Measurements from ENCODE around the gene GTSF1L. TPM values are rescaled to one million over a fixed set of nuclear protein-coding genes. Genes with fewer than 3 reads are reported as not detected.

The GTSF1L gene
- total and polyA plus RNA-seq, 8 donors, result not detected

DNA sequence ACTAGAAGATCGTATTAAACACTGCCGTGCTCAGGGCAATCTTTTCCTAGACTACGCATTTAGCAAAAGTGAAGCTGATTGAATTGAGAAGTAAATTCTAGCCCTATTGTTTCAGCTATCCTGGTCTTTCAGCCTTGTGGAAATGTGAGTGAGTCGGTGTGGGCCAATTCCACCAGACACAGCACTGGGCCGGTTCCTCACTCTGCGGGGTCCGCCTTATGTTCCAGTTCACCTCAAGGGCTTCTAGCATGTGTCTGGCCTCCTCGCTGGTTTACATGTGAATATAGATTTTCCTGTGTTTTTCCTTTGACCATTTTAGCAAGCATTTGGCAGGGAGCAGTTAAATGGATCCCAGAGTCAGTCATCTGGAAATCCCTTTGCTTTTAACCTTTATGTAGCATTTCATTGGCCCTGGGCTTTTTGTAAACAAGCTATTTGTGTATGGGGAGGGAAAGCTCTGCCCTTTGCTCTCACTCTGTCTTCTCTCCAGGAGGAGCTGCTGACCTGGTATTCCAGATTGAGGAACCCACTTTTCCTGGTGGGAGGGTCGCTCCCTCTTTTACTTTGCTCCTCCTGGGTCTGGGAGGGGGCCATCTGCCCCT is 12.4 kb upstream of the GTSF1L start:
- no peak for TF ChIP-seq CTCF (IDR thresholded peaks at IDR 0.05)
- H3K36me3 ChIP-seq, result no peaks in the 10 kb centered on the region
- H3K4me3 ChIP-seq, result no peak overlapping the region
- no peaks in the 10 kb centered on the region for H3K4me1 ChIP-seq
- ATAC-seq, result no peak
- intact Hi-C loops (cut with DNase I), result no loop called here
- peaks cover 0 to 10% of the 10 kb centered on the region in 2 donors for H3K27me3 ChIP-seq
- H3K27ac ChIP-seq, result no peak overlapping the region
- no peaks in the 10 kb centered on the region for H3K9me3 ChIP-seq
- DNase-seq, result no peak

GRCh38 chr20:43737925-43738324 is 11.1 kb upstream of the GTSF1L start:
- TF ChIP-seq CTCF (IDR thresholded peaks at IDR 0.05), result no peak
- Histone ChIP-seq H3K36me3 (no peaks in the 10 kb centered on the region), H3K27ac (no peak overlapping the region), H3K9me3 (no peaks in the 10 kb centered on the region), H3K27me3 (peaks cover 0 to 5% of the 10 kb centered on the region in 2 donors), H3K4me3 (no peak overlapping the region), H3K4me1 (no peaks in the 10 kb centered on the region)
- no peak for ATAC-seq
- DNase-seq, result no peak
- intact Hi-C loops (cut with DNase I), result no loop called here

DNA sequence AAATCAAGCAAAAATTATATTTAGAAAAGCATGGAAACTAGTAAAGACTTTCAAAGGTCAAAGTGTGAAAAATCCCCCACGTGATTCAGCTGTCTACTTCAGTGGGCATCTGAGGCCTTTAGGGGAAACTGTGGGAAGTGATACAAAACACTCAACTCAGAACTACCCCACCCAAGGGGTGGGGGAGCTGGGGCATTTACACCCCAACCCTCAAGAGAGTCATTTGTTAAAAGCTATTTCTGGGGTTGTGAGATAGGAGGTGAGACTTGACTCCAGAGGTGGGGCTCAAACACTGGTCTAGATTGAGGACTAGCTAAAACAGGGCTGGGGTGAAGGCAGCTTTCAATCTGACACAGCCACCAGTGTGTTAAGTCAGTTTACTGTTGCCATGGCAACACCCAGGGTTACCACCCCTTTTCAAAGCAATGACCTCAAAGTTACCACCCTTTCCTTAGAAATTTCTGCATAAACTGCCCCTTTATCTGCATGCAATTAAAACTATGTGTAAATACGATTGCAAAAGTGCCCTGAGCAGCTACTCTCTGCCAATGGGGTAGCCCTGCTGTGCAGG is 9.9 kb upstream of the GTSF1L start:
- H3K9me3 ChIP-seq, result no peaks in the 10 kb centered on the region
- H3K4me3 ChIP-seq, result no peak overlapping the region
- no peak for DNase-seq
- H3K27me3 ChIP-seq, result peaks cover 0 to 10% of the 10 kb centered on the region in 2 donors
- H3K4me1 ChIP-seq, result no peaks in the 10 kb centered on the region
- ATAC-seq, result no peak
- H3K27ac ChIP-seq, result no peak overlapping the region
- H3K36me3 ChIP-seq, result no peaks in the 10 kb centered on the region
- intact Hi-C loops (cut with DNase I), result no loop called here
- no peak for TF ChIP-seq CTCF (IDR thresholded peaks at IDR 0.05)

DNA sequence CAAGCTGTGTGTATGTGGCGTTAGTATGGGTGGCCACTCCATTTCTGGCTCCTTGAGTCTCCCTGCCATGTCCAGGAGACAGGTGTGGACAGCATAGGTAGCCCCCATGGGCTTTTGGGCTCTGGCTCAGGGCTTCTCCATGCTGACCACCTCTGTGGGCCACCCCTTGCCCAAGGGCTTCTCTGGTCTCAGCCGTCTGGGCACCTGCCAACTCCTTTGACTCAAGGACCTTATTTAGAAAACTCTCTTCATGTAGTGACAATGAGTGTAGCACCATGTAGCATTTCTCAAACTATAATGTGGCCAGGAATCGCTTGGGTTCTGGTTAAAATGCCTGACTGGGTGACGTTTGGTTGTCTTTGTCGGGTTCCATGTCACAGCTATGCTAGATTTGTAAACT is 5.1 kb upstream of the GTSF1L start:
- Histone ChIP-seq H3K27ac (no peak overlapping the region), H3K9me3 (no peaks in the 10 kb centered on the region), H3K27me3 (peaks cover 0 to 13% of the 10 kb centered on the region in 2 donors), H3K4me1 (no peaks in the 10 kb centered on the region), H3K4me3 (no peak overlapping the region), H3K36me3 (no peaks in the 10 kb centered on the region)
- intact Hi-C loops (cut with DNase I), result no loop called here
- no peak for ATAC-seq
- no peak for TF ChIP-seq CTCF (IDR thresholded peaks at IDR 0.05)
- DNase-seq, result no peak

GRCh38 chr20:43731469-43731868 is 4.7 kb upstream of the GTSF1L start:
- ATAC-seq, result no peak
- Histone ChIP-seq H3K27me3 (peaks cover 0 to 13% of the 10 kb centered on the region in 2 donors), H3K9me3 (no peaks in the 10 kb centered on the region), H3K36me3 (no peaks in the 10 kb centered on the region), H3K4me3 (no peak overlapping the region), H3K27ac (no peak overlapping the region), H3K4me1 (no peaks in the 10 kb centered on the region)
- intact Hi-C loops (cut with DNase I), result no loop called here
- no peak for DNase-seq
- no peak for TF ChIP-seq CTCF (IDR thresholded peaks at IDR 0.05)
